AG09319 (cell line): Measurements from ENCODE around the gene PTPN11.

Source experiments
- DNase-seq: peaks from one replicate; pipeline ENCODE4 v3.0.0-alpha.2; 2010; ENCODE audit warnings: low read depth; ENCODE audit errors: extremely low read depth
- CTCF ChIP-seq: IDR thresholded peaks from 2 replicates; pipeline ENCODE4 v1.5.1; 2011; ENCODE audit warnings: low read depth, mild to moderate bottlenecking, inconsistent platforms, low read length, moderate library complexity

Gene PTPN11

DNA sequence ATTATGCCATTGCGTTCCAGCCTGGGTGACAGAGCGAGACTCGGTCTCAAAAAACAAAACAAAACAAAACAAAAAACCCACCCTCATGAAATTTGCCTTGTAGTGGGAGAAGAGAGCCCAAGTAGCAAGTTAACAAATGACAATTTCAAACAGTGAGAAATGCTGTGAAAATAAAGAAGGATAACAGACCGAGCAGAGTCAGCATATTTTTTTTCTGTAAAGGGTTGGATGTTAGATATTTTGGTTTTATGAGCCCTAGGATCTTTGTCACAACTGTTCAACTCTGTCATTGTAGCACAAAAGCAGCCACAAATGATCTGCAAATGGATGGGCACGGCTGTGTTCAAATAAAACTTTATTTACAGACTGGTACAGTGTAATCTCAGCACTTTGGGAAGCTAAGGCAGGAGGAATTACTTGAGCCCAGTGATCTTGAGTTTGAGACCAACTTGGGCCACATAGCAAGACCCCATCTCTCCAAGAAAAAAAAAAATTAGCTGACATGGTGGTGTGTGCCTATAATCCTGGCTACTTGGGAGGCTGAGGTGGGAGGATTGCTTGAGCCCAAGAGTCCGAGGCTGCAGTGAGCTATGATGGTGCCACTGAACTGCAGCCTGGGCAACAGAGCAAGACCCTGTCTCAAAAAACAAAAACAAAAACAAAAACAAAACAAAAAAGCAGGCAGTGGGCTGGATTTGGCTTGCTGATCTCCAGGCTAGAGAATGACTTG, 117.1 kb downstream of the PTPN11 start:
- no peak for DNase-seq
- no peak for TF ChIP-seq CTCF

- no peak for TF ChIP-seq CTCF
- no peak for DNase-seq
These were observed 117.6 kb downstream of the PTPN11 start for GRCh38 chr12:112536367-112536730.

- DNase-seq = no peak
- TF ChIP-seq CTCF = no peak
These were observed 119.1 kb downstream of the PTPN11 start for GRCh38 chr12:112537710-112538396.

- no peak for DNase-seq
- no peak for TF ChIP-seq CTCF
These were observed 120.0 kb downstream of the PTPN11 start for GRCh38 chr12:112538740-112539139.

DNA sequence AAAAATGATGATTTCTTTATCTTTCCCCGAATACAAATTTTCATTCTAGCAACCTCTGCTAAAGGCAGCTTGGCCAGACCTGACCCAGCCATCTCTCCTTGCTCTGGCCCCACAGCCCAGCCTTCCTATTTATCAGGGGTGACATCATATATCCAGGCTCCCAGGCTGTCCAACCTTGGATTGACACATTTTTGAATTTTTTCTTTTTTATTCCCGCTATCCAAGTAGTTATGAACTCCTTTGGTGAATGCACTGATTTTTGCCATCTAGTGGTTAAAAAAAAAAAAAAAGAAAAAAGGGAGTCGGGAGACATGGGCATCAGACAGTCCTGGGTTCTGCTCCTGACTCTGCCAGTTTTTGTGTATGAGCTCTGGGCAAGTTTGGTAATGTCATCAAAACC, 120.5 kb downstream of the PTPN11 start:
- DNase-seq = no peak
- TF ChIP-seq CTCF = no peak

DNA sequence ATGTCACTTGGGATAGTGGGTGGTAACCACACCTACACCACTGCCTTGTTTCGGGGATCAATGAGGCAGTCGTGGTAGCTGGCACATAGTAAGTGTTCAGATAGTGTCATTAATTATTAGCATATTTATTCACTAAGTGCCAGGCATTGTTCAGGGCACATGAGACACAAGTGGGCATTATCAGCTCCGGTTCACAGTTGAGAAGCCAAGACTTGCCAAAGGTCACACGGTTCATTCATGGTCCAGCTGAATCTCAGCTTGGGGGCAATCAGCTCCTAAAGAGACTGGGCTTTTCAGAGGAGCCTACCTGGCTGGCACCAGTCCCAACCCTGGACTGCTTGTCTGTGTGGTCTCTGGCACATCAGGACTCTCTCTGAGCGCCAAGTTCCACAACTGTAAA, 121.3 kb downstream of the PTPN11 start:
- no peak for DNase-seq
- TF ChIP-seq CTCF = no peak

GRCh38 chr12:112543751-112544150, 125.0 kb downstream of the PTPN11 start:
- no peak for DNase-seq
- TF ChIP-seq CTCF = no peak
